Panc1 (cell line): ENCODE results near the gene PCBD1.

ENCODE experiments used
- POLR2AphosphoS5 ChIP-seq: IDR thresholded peaks from 2 replicates; pipeline ENCODE4 v1.6.1; 2012; ENCODE audit warnings: mild to moderate bottlenecking, low read depth, low read length, moderate library complexity
- SIN3A ChIP-seq: IDR thresholded peaks from 2 replicates; pipeline ENCODE4 v1.6.1; 2012; ENCODE audit warnings: low read depth, mild to moderate bottlenecking, low read length, moderate library complexity, borderline replicate concordance; ENCODE audit not compliant: insufficient read depth
- TCF7L2 ChIP-seq: IDR thresholded peaks from 2 replicates; pipeline ENCODE4 v1.6.1; 2011; ENCODE audit warnings: mild to moderate bottlenecking, low read depth, low read length, inconsistent platforms
- TF ChIP-seq, protein P1 (sequence below): fragments of 450-650 bp; IDR thresholded peaks from 2 replicates; pipeline ENCODE4 v1.5.1; 2017; ENCODE audit warnings: mild to moderate bottlenecking
- TF ChIP-seq, protein P2 (sequence below), 2 experiments: IDR thresholded peaks; 2 replicates each; pipeline ENCODE4 v1.6.1; 2011 to 2012; ENCODE audit warnings: low read depth in 2 of 2, control low read depth in 1 of 2, low read length in 1 of 2, mild to moderate bottlenecking in 1 of 2, moderate library complexity in 1 of 2; ENCODE audit not compliant: insufficient read depth in 1 of 2

DNA sequence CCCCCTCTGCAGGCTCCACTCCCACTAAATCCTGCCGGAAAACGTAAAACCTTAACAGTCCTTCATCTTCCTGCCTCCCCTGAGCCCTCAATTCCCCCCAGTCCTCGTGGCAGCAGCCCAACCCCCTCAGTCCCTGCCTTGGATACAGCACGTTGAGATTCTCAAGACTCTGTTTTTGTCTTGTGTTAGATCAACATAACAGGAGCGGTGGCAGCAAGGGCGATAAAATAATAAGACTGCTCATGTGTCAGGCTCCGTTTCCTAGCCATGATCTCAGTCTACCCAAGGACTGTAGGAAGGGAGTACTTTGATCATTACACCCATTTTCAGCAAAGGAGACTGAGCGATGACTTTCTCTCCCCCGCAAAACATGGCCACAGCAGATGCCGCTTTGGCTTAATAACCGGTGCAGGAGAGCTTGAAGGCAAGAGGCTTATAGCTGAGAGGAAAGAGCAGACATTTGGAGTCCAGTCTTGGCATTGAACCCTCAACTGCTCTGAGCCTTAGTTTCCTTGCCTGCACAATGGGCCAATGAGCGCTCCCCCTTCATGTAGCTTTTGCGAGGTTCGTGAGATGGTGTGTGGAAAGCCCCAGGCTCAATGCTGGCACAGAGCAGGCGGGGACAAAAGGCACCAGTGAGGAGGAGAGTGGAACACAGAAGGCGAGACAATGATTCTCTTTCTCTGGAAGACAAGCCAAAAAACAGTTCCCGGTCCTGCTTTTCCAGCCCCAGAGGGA, 42.1 kb upstream of the PCBD1 start:
- TF ChIP-seq POLR2AphosphoS5, result no peak
- TF ChIP-seq, protein P1, sequence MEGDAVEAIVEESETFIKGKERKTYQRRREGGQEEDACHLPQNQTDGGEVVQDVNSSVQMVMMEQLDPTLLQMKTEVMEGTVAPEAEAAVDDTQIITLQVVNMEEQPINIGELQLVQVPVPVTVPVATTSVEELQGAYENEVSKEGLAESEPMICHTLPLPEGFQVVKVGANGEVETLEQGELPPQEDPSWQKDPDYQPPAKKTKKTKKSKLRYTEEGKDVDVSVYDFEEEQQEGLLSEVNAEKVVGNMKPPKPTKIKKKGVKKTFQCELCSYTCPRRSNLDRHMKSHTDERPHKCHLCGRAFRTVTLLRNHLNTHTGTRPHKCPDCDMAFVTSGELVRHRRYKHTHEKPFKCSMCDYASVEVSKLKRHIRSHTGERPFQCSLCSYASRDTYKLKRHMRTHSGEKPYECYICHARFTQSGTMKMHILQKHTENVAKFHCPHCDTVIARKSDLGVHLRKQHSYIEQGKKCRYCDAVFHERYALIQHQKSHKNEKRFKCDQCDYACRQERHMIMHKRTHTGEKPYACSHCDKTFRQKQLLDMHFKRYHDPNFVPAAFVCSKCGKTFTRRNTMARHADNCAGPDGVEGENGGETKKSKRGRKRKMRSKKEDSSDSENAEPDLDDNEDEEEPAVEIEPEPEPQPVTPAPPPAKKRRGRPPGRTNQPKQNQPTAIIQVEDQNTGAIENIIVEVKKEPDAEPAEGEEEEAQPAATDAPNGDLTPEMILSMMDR, result no peak
- TF ChIP-seq SIN3A, result no peak
- TF ChIP-seq, protein P2, sequence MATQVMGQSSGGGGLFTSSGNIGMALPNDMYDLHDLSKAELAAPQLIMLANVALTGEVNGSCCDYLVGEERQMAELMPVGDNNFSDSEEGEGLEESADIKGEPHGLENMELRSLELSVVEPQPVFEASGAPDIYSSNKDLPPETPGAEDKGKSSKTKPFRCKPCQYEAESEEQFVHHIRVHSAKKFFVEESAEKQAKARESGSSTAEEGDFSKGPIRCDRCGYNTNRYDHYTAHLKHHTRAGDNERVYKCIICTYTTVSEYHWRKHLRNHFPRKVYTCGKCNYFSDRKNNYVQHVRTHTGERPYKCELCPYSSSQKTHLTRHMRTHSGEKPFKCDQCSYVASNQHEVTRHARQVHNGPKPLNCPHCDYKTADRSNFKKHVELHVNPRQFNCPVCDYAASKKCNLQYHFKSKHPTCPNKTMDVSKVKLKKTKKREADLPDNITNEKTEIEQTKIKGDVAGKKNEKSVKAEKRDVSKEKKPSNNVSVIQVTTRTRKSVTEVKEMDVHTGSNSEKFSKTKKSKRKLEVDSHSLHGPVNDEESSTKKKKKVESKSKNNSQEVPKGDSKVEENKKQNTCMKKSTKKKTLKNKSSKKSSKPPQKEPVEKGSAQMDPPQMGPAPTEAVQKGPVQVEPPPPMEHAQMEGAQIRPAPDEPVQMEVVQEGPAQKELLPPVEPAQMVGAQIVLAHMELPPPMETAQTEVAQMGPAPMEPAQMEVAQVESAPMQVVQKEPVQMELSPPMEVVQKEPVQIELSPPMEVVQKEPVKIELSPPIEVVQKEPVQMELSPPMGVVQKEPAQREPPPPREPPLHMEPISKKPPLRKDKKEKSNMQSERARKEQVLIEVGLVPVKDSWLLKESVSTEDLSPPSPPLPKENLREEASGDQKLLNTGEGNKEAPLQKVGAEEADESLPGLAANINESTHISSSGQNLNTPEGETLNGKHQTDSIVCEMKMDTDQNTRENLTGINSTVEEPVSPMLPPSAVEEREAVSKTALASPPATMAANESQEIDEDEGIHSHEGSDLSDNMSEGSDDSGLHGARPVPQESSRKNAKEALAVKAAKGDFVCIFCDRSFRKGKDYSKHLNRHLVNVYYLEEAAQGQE (IDR thresholded peaks at IDR 0.05; ENCODE audit: insufficient read depth in 1 of 2, low read depth in 2 of 2, low read length in 1 of 2), result no peak
- TF ChIP-seq TCF7L2, result no peak
